Transverse colon (tissue), 3 donors: Measurements from ENCODE around the gene NPAS3.

ENCODE experiments used
- CTCF ChIP-seq, 5 experiments: fragments of 200-600 bp in 3 of 5; fragments of 450-650 bp in 2 of 5; sonication (generic) in 3 of 5; IDR thresholded peaks; 1 replicate in 2 of 5; 2 replicates in 3 of 5; pipeline ENCODE4 v1.5.1; 2016 to 2017; ENCODE audit warnings: antibody characterized with exemption in 5 of 5, inconsistent platforms in 3 of 5, mild to moderate bottlenecking in 2 of 5, moderate library complexity in 1 of 5
- POLR2A ChIP-seq: fragments of 450-650 bp; IDR thresholded peaks from one replicate; pipeline ENCODE4 v1.6.1; 2016; ENCODE audit warnings: antibody characterized with exemption, mild to moderate bottlenecking, moderate library complexity

- TF ChIP-seq CTCF (IDR thresholded peaks at IDR 0.05) (no peak), POLR2A (no peak)
Measured at GRCh38 chr14:33039311-33039710, 100.6 kb downstream of the NPAS3 start.
